HuH-7 (cell line): ENCODE results near the gene MASP2.
"Not testable (repeated sequence)": the region's sequence is repeated elsewhere in the genome, so short reads cannot be mapped to it uniquely, and the experiment has no call there.

ENCODE experiments used
- DNase-seq: peaks from one replicate; pipeline ENCODE4 v3.0.0; 2011; ENCODE audit warnings: low spot score

Gene MASP2

DNA sequence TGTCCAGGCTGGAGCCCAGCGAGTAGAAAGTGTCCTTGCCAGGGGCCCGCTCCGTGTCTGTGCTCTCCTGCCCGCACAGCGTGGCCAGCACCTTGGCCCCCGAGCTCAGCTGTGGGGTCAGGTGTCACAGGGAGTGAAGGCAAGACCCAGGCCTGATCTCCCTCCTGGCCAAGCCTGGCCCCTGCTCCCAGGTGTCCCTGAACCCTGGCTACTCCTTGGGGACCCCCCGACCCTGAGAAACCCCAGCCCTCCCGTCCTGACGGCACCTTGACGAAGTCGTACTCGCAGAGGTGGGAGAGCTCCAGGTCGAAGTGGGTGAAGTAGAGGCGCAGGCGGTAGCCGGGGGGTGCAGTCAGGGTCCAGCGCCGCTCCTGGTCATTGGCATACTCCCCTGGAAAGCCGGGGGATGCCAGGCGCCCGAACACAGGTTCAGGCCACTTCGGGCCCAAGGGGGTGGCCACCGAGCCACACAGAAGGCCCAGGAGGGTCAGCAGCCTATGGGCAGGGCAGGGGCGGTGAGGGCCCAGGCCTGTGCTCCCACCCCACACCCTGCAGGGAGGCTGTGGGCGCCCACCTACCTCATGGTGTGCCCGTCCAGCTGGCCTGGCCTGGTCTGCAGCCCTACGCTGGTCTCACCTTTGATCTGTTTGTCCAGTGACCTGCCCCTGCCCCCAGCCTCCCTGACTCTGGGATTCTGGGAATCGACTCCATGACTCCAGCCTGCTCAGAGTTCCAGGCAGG, at the start of gene MASP2:
Gene MASP2 (minus strand): TSS at position 615 of the 741 bp plus-strand sequence. CDS start 32 bp downstream, at position 583.
- DNase-seq = no peak

DNA sequence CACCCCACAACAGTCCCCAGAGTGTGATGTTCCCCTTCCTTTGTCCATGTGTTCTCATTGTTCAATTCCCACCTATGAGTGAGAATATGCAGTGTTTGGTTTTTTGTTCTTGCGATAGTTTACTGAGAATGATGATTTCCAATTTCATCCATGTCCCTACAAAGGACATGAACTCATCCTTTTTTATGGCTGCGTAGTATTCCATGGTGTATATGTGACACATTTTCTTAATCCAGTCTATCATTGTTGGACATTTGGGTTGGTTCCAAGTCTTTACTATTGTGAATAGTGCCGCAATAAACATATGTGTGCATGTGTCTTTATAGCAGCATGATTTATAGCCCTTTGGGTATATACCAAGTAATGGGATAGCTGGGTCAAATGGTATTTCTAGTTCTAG, 36.7 kb upstream of the MASP2 start:
- not testable (repeated sequence) for DNase-seq

DNA sequence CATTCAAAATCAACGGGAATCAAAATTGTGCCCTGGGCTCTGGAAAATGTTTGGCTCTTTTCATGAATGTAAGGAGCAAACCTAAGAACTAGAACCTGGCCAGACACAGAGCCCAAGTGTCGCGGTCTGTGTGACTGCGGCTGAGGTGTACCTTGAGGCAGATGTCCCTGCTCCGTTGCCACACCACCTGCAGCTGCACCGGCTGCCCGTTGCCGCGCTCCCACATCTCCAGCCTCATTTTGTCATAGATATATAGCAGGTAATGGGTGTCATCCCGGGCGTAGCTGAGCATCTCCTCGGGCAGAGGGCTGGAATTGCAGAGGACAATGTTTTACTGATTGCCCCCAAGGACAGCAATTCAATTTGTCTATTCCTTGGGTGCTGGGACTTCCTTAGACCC, 33.9 kb upstream of the MASP2 start:
- DNase-seq = no peak

DNA sequence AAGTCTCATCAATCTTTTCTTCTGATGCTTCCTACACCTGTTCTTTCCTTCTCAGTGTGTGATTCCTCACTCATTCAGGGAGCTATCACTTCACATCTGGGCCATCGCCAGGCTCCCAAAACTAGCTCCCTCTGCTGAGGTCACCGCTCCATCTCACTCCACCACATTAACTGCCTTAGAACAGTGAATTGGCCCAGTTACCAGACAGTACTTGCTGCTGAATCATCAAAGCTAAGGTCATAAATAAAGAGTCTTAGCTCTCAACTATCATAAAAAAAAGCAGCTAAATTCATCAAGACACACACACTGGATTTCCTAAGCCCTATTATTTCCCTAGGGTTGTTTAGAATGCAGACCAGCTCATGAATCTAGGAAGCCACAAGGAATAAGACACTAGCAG, 31.6 kb upstream of the MASP2 start:
- no peak for DNase-seq

DNA sequence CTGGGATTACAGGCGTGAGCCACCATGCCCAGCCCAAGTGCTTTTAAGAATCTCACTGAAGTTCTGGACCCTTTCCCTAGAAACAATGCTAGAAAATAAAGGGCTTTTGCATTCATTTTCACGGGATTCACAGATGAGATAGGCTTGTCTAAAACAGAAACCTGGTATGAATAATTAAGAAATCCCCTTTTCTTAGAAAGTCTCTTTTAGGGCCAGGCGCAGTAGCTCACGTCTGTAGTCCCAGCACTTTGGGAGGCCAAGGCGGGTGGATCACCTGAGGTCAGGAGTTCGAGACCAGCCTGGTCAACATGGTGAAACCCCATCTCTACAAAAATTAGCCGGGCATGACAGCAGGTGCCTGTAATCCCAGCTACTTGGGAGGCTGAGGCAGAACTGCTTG, 26.4 kb upstream of the MASP2 start:
- DNase-seq = not testable (repeated sequence)

GRCh38 chr1:11072216-11072917, 25.3 kb upstream of the MASP2 start:
- DNase-seq = no peak

DNA sequence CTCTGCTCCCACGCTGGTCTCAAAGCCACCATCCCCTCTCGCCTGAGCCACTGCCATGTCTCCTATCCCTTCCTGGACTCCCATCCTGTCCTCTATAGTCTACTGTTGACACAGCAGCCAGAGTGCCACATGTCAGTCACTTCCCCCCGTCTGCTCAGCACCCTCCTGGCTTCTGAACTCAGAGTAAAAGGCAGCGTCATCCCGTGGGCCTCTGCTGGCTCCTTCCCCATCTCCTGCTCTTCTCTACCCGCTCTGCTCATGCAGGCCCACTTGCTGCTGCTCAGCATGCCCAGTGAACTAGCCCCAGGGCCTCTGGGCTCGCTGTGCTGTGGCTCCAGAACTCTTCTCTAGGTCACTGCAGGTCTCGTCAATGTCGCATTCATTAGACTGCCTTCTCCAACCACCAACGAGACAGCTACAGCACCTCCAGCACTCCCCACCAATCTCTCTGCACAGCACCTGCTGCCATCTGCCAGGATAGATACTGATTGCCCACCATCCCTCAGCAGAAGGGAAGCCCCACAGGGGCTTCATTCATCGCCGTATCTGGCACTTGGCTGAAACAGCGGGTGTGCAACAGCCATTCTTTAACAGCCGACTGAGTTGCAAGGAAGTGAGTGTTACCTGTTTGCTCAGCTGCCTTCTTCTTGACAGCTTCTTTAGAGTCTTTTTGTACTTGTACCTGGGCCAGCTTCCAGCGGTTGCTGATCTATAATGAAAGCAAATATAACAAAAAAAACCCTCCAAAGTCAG, 24.6 kb upstream of the MASP2 start:
- no peak for DNase-seq

GRCh38 chr1:11070876-11071275, 23.8 kb upstream of the MASP2 start:
- DNase-seq = no peak

GRCh38 chr1:11068600-11069473, 21.8 kb upstream of the MASP2 start:
- no peak for DNase-seq

DNA sequence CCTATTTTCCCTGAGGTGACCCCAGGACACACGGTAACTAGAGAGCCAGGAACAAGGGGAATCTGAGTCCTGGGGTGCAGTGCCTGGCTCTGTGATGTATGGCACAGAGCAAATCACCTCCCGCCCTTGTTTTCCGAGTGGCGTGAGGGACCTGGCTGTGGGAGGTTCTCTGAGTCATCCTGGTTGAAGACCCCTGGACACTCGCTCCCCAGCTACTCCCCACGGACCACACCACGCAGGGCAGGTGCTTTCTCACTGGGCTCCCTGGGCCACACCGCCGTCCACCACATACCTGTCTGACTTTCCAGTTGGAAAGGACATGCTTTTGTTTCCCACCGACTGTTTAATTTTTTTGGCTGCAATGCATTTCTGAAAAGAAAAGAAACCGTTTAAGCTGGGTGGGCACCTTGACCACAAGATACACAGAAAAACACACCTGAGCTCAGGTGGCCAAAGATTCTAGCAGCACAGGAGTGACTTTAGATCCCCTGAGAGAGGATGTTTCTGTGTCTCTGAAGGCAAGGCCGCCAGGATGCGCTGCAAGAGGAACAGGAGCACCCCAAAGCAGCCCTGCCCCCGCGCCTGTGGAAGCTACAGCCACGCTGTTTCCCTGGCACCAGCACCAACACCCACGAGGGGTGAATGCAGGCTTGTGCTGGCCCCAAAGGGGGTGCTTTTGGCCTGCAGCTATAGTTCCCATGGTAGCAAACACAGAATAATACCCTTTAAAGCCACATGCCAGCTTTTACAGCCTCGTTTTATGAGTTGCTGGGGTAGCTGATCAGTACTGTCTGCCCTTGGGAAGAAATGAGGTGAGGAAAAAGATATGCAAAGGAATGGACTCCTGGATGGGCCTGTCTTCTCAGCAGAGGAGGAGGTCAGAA, 20.9 kb upstream of the MASP2 start:
- DNase-seq = no peak

- no peak for DNase-seq
These were observed 18.8 kb upstream of the MASP2 start for GRCh38 chr1:11065796-11066195.

GRCh38 chr1:11064942-11065341, 17.9 kb upstream of the MASP2 start:
- DNase-seq = no peak

GRCh38 chr1:11063937-11064537, 17.0 kb upstream of the MASP2 start:
- DNase-seq = not testable (repeated sequence)

DNA sequence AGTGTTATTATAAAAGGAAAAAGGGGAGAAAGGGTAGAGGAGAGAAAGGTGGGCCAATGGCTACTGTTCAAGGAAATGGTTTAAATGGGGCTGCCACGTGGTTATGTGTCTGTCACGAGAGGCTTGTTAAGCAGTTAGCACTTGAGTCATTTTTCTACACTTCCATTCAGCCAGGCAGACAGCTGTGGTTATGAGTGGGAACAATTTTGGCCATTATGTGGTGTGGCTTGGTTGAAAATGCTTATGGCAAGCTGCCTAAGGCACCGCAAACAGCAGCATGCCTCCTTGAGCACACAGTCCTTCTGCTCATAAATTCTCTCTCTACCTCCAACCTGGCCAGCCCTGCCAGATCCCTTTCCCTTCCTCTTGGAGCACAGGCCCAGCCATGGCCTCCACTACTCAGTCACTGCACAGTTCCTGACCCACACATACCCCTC, 15.9 kb upstream of the MASP2 start:
- no peak for DNase-seq

GRCh38 chr1:11061652-11062365, 14.8 kb upstream of the MASP2 start:
- peak; percentile 52 for DNase-seq

DNA sequence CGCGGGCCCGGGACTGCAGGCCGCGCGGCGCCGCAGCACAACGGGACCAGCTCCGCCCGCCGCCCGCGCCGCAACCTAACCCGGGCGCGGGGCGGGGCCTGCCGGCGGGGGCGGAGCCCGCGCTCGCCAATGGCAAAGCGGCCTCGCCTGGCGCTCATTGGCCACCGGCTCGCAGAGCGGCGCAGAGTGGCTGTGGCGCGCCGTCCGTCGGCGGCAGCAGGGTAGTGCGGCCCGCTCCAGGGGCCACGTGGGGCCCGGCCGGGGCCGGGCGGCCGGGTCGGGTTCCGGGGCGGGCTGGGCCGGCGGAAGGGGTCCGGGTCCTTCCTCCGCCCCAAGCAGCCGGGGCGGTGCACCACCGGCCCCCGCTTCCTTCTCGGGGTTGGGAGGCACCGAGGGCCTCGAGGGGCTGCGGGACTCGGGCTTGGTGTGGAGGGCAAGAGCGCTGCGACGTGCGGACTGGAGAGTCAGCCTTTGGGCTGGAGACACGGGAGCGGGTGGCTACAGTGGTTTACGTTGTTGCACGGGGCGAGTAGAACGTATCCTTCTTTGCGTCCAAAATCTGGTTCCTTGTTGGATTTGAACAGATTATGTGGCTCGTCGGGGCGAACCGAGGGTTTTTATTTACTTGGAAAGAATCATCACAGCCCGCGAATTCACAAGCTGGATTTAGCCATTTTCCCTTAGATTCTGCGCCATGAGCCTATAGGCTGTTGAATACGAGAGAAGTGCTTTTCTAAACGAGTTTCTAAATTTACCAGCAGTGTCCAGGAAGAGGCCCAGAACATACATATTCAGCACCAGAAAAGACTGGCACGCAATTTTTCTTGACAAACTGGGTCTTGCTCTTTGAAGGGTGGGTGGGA, 13.2 kb upstream of the MASP2 start, which contains the start of gene SRM:
Gene SRM (minus strand): TSS at position 51 of the 863 bp plus-strand sequence. CDS start 75 bp downstream, outside the sequence.
- peak; percentile 98 for DNase-seq

GRCh38 chr1:11059155-11059967, 12.3 kb upstream of the MASP2 start:
- no peak for DNase-seq
